ENCODE results near the gene FNDC7. TPM values are rescaled to one million over a fixed set of nuclear protein-coding genes. Genes with fewer than 3 reads are reported as not detected.
A peak's percentile ranks its signal among the peaks of the same experiment; 100 is the strongest.

The FNDC7 gene
- total RNA-seq, 1 donor from 2014 or later, result not detected

DNA sequence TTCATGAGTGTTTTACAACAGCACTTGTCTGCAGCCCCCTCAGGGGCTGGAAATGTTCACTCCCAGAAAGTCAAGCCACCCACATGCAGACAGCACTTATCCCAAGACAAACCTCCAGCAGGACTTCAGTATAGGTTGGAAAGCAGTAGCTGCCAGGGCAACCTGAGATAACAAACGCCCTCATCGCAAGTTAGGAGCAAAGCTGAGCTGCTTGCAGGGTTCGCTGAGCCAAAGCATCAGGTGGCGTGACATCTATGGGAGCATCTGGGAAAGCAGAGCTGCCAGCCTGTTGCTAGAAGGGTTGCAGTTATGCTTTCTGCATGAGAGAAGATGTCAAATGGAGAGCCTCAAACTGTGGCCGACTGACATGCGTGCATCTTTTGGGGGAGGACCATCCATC lies 29.5 kb downstream of the FNDC7 start:
- Mint-ChIP-seq H3K36me3 (ENCODE audit: low read depth) (peaks cover 7% of the 10 kb centered on the region), H3K27me3 (peaks cover 4% of the 10 kb centered on the region), H3K4me1 (peaks cover 7% of the 10 kb centered on the region), H3K9me3 (no peaks in the 10 kb centered on the region), H3K4me3 (no peak overlapping the region), H3K27ac (no peak overlapping the region)
- no peak for DNase-seq
- intact Hi-C loops (cut with micrococcal nuclease), result no loop called here

DNA sequence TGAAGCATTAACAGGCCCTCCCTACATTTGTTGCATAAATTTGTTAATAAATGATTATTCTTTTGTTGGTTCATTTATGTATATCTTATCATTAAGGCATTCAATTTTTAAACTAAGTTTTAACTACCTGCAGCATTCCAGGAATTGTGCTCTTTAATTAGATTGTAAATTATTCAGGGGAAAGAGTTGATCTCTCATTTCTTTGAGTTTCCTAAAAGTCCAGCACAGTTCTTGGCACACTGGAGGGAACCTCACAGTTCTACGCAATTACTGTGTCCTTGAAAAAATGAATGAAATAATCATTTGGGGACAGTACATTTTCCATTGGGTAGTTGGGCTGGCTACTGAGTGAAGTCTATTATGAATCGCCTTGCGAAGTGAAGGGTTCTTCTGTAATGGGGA lies 33.3 kb downstream of the FNDC7 start:
- Mint-ChIP-seq H3K4me3 (peak overlapping the region; percentile 97), H3K9me3 (no peaks in the 10 kb centered on the region), H3K27ac (peak overlapping the region; percentile 96), H3K36me3 (ENCODE audit: low read depth) (peaks cover 15% of the 10 kb centered on the region), H3K4me1 (peaks cover 27% of the 10 kb centered on the region), H3K27me3 (peaks cover 3% of the 10 kb centered on the region)
- DNase-seq, result no peak
- intact Hi-C loops (cut with micrococcal nuclease), result loop anchor here (1.0 to 5.0 kb wide), 10 partner anchors 41 to 366 kb away; partner anchors contain the start of genes CLCC1, ELAPOR1, GPSM2 and HENMT1

DNA sequence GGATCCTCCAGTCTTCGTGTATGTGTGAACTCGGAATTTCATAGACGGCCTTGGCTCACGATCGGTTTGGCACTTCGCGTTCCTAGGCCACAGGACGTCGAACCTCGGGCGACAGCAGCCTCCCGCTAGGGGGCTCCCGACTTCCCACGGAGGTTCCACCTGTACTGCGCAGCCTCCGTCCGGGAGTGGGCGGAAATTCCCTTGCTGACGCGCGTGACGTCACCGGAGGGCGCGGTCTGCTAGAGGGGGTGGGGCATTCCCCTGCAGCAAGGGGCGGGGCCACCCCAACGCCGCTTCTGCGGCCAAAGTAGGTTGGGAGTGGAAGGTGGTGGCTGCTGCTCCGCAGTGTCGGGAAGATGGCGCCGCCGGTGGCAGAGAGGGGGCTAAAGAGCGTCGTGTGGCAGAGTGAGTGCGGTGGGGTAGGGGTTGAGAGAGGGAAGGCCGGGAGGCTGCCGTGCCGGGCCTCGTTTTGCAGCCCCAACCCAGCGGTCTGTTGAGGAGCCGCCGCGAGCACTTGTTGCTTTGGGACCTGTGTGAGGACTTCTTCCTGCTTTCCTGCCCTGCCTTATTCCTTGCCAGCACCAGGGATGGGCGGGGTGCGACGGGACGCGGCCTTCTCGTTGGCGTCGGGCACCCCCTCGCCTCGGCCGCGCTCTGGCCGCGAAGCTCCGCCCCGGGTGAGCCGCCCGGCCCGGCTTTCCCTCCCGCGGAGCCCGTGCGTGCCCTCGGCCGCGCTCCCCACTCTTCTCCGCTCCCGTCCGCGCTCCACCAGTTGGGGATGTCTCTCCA lies 33.9 kb downstream of the FNDC7 start, which contains the start of gene STXBP3:
Gene STXBP3, plus strand, starts transcription at position 293 of the 789 bp plus-strand sequence. Its CDS starts 64 bp downstream, at position 357.
- no peaks in the 10 kb centered on the region for H3K9me3 Mint-ChIP-seq
- H3K4me1 Mint-ChIP-seq, result peaks cover 27% of the 10 kb centered on the region
- intact Hi-C loops (cut with micrococcal nuclease), result loop anchor here (1.0 to 5.0 kb wide), 10 partner anchors 42 to 366 kb away; partner anchors contain the start of genes CLCC1, ELAPOR1, GPSM2 and HENMT1
- H3K36me3 Mint-ChIP-seq (ENCODE audit: low read depth), result peaks cover 16% of the 10 kb centered on the region
- peaks cover 1% of the 10 kb centered on the region for H3K27me3 Mint-ChIP-seq
- DNase-seq, result peak; percentile 100
- peak within 1 kb of the TSS; percentile 97 for H3K27ac Mint-ChIP-seq
- H3K4me3 Mint-ChIP-seq, result peak within 1 kb of the TSS; percentile 97

DNA sequence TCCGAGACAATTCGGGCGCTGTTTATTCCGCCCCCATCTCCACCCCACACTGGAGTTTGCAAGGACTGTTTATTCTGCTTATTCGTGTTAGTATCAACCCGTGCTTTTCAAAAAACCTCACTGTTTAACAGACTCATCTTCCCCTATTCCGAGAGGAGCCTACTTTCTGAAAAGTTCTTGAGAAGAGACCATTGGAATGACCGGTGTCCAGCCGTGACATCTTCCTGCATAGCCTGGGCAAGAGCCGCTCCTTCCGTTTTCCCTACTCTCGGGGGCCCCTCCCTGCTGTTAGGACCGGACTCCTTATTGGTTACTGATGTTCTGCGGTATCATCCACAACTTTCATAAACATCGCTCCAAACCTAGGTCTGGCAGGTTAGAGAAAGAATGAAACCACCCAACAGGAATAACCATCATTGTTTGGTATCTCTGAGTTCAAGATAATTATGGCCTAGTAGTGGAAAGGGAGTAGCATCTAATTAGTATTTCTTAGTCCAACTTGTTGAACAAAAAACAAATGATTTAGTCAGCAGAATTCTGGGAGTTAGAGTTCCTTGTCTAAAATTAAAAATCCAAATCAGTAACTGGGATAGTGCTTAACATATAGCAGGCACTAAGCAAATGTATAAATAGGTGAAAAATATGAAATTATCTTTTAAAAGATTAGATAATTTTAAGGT lies 34.6 kb downstream of the FNDC7 start:
- peak; percentile 83 for DNase-seq
- Mint-ChIP-seq H3K9me3 (no peaks in the 10 kb centered on the region), H3K4me1 (peaks cover 27% of the 10 kb centered on the region), H3K36me3 (ENCODE audit: low read depth) (peaks cover 16% of the 10 kb centered on the region), H3K27ac (peak overlapping the region; percentile 97), H3K4me3 (peak overlapping the region; percentile 97), H3K27me3 (no peaks in the 10 kb centered on the region)
- intact Hi-C loops (cut with micrococcal nuclease), result loop anchor here (2.0 to 5.0 kb wide), 7 partner anchors 43 to 365 kb away; partner anchors contain the start of genes CLCC1, ELAPOR1, GPSM2 and HENMT1

DNA sequence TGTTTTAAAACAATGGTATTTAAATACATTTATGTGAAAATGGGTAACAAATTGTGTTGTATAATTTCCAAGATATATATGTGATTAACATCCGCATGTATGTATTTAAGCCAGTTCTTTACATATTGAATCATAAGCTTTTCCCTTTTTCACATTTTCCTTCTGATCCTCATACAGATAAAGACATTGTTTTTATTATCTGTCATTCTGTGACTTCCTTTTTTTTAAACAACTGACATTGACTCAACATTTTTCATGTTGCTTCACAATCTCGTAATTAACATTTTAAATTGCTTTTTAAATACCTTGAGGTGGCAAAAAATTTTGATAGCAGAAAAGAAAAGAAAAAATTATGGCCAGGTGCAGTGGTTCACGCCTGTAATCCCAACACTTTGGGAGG lies 35.2 kb downstream of the FNDC7 start:
- Mint-ChIP-seq H3K4me3 (peak overlapping the region; percentile 40), H3K4me1 (peaks cover 27% of the 10 kb centered on the region), H3K27ac (no peak overlapping the region), H3K9me3 (no peaks in the 10 kb centered on the region), H3K36me3 (ENCODE audit: low read depth) (peaks cover 21% of the 10 kb centered on the region), H3K27me3 (no peaks in the 10 kb centered on the region)
- intact Hi-C loops (cut with micrococcal nuclease), result loop anchor here (2.0 to 5.0 kb wide), 7 partner anchors 43 to 364 kb away; partner anchors contain the start of genes CLCC1, ELAPOR1, GPSM2 and HENMT1
- no peak for DNase-seq

DNA sequence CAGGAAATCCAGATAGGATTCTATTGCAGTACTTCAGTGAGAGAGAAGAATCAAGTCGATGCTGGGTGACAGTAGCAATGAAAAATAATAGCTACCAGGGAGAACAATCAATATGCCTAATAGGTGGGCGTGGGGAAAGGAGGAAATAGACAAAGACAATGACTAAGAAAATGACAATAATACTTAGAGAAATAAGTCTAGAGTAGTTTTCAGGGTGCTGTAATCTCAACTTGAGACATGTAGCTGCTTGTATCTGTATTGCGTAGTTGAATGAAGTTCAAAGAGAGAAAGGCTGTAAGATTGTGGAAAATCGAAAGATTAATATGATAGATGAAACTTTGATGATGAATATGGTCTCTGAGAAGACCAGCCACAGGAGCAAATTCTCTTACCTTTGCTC lies 36.4 kb downstream of the FNDC7 start:
- no peak overlapping the region for H3K4me3 Mint-ChIP-seq
- peaks cover 24% of the 10 kb centered on the region for H3K36me3 Mint-ChIP-seq (ENCODE audit: low read depth)
- H3K27me3 Mint-ChIP-seq, result no peaks in the 10 kb centered on the region
- DNase-seq, result no peak
- no peak overlapping the region for H3K27ac Mint-ChIP-seq
- H3K4me1 Mint-ChIP-seq, result peaks cover 27% of the 10 kb centered on the region
- intact Hi-C loops (cut with micrococcal nuclease), result loop anchor here (5.0 kb wide), 3 partner anchors 102 to 363 kb away; partner anchors contain the start of genes ELAPOR1 and TMEM167B
- H3K9me3 Mint-ChIP-seq, result no peaks in the 10 kb centered on the region

DNA sequence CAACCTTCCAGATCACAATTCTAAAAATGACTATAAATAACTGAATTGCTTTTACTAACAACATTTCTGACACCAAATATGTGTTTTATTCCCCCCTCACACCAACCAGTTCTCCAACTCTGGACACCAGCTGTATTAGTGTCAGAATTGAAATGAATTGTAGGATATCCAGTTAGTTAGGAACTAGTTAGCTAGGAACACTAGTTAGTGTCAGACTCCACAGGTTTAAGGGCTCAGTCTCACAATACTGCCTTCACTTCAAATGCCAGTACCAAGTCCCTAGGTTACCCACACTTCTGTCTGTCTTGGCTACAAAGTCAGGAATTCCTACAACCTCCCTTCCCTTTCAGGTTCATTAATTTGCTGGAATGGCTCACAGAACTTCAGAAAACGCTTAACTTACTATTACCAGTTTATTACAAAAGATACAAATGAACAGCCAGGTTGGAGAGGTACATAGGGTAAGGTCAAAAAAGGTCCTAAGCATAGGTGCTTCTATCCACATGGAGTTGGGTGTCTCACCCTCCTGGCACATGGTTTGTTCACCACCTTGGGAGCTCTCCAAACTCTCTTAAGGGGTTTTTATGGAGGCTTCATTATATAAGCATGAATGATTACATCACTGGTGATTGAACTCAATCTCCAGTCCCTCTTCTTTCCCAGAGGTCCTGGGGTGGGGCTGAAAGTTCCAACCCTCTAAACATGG lies 37.9 kb downstream of the FNDC7 start:
- no peak overlapping the region for H3K4me3 Mint-ChIP-seq
- intact Hi-C loops (cut with micrococcal nuclease), result no loop called here
- H3K4me1 Mint-ChIP-seq, result peaks cover 27% of the 10 kb centered on the region
- no peaks in the 10 kb centered on the region for H3K9me3 Mint-ChIP-seq
- no peaks in the 10 kb centered on the region for H3K27me3 Mint-ChIP-seq
- H3K27ac Mint-ChIP-seq, result no peak overlapping the region
- peaks cover 32% of the 10 kb centered on the region for H3K36me3 Mint-ChIP-seq (ENCODE audit: low read depth)
- DNase-seq, result no peak

DNA sequence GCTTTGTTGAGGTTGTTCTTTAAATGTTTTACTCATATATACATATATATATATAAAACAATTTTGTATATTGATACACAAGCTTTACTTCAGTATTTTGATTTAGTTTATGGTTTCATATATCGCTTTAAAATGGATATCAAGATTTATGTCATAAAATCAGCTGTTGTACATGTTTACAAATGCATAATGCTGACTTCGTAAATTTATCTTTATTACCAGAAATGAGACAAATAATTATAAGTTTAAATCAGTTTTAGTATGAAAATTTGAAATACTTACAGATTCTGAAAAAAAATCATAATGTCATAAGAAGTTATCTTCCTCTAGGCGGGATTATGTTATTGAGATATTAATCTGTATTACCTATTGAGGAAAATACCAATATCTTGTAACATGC lies 40.7 kb downstream of the FNDC7 start:
- Mint-ChIP-seq H3K27me3 (no peaks in the 10 kb centered on the region), H3K27ac (no peak overlapping the region), H3K4me3 (no peak overlapping the region), H3K9me3 (no peaks in the 10 kb centered on the region), H3K36me3 (ENCODE audit: low read depth) (peaks cover 30% of the 10 kb centered on the region), H3K4me1 (peaks cover 19% of the 10 kb centered on the region)
- intact Hi-C loops (cut with micrococcal nuclease), result no loop called here
- no peak for DNase-seq

DNA sequence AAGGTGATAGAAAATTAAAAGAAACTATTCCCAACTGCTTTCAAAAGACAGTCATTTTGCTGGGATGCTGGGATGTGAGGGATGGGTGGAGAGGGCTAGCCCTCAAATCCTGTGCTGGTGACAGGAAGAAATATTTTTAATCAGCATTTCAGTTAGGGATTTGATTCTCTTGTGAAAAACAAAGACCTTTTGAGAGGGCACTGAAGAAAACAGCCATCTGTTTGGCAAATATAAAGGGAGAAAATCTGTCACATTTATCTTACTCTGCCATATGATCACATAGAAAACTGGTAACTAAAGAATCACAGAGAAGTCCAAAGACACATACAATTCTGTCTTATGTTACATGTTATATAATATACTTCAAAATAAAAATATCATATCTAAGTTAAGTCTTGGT lies 46.1 kb downstream of the FNDC7 start:
- Mint-ChIP-seq H3K27ac (no peak overlapping the region), H3K4me1 (peaks cover 3% of the 10 kb centered on the region), H3K27me3 (no peaks in the 10 kb centered on the region), H3K9me3 (no peaks in the 10 kb centered on the region), H3K36me3 (ENCODE audit: low read depth) (peaks cover 41% of the 10 kb centered on the region), H3K4me3 (no peak overlapping the region)
- intact Hi-C loops (cut with micrococcal nuclease), result no loop called here
- DNase-seq, result no peak

DNA sequence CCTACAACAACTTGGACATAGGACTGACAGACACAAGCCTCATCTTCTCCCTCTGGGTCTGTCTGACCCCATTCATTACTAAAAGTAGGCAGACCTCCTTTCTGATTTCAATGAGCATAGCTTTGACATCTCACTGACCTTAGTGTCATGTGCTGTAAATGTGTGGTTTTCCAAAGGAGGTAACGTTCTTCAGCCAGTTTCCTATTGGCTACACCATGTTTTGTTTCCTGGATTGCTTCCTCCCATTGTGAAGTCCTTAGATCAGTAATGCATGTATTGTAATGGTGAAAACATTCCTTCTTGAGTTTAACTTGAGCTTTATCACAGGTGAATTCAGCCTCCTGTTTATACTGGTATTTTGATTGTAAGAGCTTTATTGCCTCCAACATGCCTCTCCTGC lies 54.4 kb downstream of the FNDC7 start:
- Mint-ChIP-seq H3K4me1 (peaks cover 2% of the 10 kb centered on the region), H3K4me3 (no peak overlapping the region), H3K36me3 (ENCODE audit: low read depth) (peaks cover 33% of the 10 kb centered on the region), H3K9me3 (no peaks in the 10 kb centered on the region), H3K27me3 (no peaks in the 10 kb centered on the region), H3K27ac (no peak overlapping the region)
- no peak for DNase-seq
- intact Hi-C loops (cut with micrococcal nuclease), result loop anchor here (2.0 kb wide), 1 partner anchor 20 kb away; no protein-coding TSS in a partner anchor

DNA sequence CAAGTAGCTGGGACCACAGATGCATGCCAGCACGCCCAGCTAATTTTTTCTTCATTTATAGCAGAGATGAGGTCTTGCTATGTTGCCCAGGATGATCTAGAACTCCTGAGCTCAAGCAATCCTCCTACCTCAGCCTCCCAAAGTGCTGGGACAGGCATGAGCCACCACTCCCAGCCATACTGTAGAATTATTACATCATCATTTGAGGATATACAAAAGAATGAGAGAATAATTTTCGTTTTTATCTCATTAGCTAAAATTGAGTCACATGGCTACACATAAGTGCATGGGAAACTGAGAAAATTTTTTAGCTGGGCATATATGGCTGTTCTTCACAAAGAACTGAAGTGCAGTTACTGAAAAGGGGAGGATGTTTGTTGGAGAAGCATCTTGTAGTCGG lies 55.0 kb downstream of the FNDC7 start:
- Mint-ChIP-seq H3K36me3 (ENCODE audit: low read depth) (peaks cover 30% of the 10 kb centered on the region), H3K4me1 (peaks cover 2% of the 10 kb centered on the region), H3K27me3 (no peaks in the 10 kb centered on the region), H3K4me3 (no peak overlapping the region), H3K27ac (no peak overlapping the region), H3K9me3 (no peaks in the 10 kb centered on the region)
- DNase-seq, result no peak
- intact Hi-C loops (cut with micrococcal nuclease), result loop anchor here (2.0 kb wide), 1 partner anchor 19 kb away; no protein-coding TSS in a partner anchor

DNA sequence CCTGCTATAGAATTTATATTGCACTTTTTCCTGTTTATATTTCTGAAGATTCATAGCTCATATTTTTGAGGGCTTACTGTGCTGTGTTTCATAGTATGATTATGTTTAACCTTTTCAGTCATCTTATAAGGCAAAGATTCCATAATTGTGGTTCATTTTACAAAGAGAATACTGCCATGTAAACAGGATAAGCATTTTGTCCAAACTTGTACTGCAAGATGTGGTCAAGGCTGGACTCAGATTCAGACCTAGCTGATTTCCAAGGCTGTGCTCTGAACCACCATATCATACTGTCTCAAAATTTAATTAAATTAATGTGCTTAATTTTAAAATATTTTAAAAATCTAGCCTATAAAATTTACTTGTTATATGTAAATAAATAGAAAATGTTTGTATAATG lies 65.1 kb downstream of the FNDC7 start:
- no peak overlapping the region for H3K4me3 Mint-ChIP-seq
- no peak overlapping the region for H3K27ac Mint-ChIP-seq
- H3K36me3 Mint-ChIP-seq (ENCODE audit: low read depth), result peaks cover 49% of the 10 kb centered on the region
- intact Hi-C loops (cut with micrococcal nuclease), result no loop called here
- H3K9me3 Mint-ChIP-seq, result no peaks in the 10 kb centered on the region
- H3K27me3 Mint-ChIP-seq, result no peaks in the 10 kb centered on the region
- no peaks in the 10 kb centered on the region for H3K4me1 Mint-ChIP-seq
- no peak for DNase-seq

DNA sequence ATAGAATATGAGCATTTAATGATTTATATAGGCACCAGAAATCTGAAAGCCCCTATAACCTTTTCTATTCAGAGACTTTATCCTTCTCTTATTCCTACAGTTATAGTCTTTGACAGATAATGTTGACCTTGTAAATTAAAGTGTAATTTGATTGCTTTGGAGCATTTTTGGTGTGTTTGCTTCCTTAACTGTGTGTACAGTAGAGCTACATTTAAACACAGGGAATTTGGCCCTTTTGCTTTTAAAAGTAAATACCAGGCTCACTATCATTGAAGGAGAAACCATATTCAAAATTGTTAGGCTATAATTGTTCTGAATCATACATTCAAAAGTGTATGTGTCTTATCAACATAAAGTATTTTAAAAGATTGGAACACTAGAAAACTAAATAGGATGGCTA lies 66.7 kb downstream of the FNDC7 start:
- Mint-ChIP-seq H3K27me3 (no peaks in the 10 kb centered on the region), H3K4me1 (no peaks in the 10 kb centered on the region), H3K4me3 (no peak overlapping the region), H3K9me3 (peaks cover 14% of the 10 kb centered on the region), H3K36me3 (ENCODE audit: low read depth) (peaks cover 56% of the 10 kb centered on the region), H3K27ac (no peak overlapping the region)
- no peak for DNase-seq
- intact Hi-C loops (cut with micrococcal nuclease), result no loop called here
